ENCODE data around the gene MDC1.
"Not testable (repeated sequence)": the region's sequence is repeated elsewhere in the genome, so short reads cannot be mapped to it uniquely, and the experiment has no call there.

Gene MDC1

DNA sequence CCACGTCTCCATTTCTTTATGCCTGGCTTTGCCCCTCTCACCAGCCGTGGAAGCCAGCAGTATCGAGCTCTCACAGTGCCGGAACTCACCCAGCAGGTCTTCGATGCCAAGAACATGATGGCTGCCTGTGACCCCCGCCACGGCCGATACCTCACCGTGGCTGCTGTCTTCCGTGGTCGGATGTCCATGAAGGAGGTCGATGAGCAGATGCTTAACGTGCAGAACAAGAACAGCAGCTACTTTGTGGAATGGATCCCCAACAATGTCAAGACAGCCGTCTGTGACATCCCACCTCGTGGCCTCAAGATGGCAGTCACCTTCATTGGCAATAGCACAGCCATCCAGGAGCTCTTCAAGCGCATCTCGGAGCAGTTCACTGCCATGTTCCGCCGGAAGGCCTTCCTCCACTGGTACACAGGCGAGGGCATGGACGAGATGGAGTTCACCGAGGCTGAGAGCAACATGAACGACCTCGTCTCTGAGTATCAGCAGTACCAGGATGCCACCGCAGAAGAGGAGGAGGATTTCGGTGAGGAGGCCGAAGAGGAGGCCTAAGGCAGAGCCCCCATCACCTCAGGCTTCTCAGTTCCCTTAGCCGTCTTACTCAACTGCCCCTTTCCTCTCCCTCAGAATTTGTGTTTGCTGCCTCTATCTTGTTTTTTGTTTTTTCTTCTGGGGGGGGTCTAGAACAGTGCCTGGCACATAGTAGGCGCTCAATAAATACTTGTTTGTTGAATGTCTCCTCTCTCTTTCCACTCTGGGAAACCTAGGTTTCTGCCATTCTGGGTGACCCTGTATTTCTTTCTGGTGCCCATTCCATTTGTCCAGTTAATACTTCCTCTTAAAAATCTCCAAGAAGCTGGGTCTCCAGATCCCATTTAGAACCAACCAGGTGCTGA is 7.0 kb upstream of the MDC1 start:
- DNase-seq: not testable (repeated sequence)

GRCh38 chr6:30723159-30723842 is 6.2 kb upstream of the MDC1 start:
- not testable (repeated sequence) for DNase-seq

DNA sequence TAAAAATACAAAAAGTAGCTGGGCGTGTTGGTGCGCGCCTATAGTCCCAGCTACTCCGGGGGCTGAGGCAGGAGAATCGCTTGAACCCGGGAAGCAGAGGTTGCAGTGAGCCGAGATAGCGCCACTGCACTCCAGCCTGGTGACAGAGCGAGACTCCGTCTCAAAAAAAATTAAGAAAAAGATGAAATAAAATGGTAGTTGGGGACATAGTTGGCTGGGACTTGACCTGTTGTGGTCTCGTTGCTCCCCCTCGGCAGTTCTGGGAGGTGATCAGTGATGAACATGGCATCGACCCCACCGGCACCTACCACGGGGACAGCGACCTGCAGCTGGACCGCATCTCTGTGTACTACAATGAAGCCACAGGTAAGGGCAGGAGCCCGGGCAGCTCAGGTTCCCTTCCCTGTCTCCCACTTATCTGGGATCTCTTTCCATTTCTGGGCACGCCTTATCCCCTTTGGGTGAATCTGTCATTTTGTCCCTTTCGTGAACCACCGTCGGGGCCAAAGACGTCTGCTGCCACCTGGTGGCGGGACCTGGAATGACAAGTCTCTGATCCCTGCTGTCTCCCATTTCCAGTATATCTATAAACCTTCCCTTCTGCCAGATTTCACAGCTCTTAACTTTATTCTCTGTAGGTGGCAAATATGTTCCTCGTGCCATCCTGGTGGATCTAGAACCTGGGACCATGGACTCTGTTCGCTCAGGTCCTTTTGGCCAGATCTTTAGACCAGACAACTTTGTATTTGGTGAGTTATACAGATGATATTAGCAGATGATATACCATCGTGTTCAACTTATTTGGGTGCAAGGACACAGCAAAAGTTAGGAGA is 5.4 kb upstream of the MDC1 start:
- DNase-seq: peak; percentile 94

DNA sequence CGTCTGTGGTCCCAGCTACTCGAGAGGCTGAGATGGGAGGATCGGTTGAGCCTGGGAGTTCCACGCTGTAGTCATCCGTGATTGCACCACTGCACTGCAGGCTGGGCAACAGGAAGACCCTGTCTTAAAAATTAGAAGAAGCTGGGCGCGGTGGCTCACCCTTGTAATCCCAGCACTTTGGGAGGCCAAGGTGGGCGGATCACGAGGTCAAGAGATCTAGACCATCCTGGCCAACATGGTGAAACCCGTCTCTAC is 4.9 kb upstream of the MDC1 start:
- DNase-seq: not testable (repeated sequence)

- DNase-seq: peak; percentile 96
Measured at GRCh38 chr6:30721198-30722024, 4.3 kb upstream of the MDC1 start.

GRCh38 chr6:30720738-30721197 is 3.7 kb upstream of the MDC1 start:
- DNase-seq: peak; percentile 84

DNA sequence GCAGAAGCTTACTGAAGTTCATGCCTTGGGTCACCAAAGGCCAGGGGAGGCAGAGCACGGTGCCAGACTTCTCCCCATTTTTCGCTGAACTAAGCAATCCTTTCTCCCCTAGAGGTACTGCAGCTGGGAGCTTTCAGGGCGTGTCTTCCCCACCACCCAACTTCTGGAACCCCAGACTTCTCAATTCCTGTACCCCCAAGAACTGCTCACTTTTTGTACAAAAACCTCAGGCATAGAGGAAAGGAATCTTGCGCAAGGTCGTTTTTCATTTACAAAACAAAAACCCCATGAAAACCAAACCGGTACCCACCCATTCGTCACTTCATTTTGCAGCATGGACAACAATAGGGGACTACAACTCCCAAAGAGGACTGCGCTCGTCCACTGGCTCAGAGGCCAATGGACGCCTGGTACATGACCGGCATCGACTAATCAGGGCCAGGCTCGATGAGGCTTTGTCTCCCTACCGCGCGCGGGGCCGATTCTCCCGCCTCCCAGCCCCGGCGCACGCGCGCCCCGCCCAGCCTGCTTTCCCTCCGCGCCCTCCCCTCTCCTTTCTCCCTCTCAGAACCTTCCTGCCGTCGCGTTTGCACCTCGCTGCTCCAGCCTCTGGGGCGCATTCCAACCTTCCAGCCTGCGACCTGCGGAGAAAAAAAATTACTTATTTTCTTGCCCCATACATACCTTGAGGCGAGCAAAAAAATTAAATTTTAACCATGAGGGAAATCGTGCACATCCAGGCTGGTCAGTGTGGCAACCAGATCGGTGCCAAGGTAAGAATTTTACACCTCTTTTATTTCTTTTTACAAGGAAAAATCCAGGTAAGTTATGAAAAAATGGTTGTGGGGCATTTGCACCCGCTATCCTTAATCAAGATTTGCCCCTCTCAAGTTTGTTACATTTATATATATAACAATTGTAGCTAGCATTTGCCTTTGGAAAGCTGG is 3.0 kb upstream of the MDC1 start, which contains the start of gene TUBB:
Gene TUBB, plus strand, starts transcription at position 562 of the 947 bp plus-strand sequence. Its CDS starts 155 bp downstream, at position 717.
- DNase-seq: peak; percentile 99

DNA sequence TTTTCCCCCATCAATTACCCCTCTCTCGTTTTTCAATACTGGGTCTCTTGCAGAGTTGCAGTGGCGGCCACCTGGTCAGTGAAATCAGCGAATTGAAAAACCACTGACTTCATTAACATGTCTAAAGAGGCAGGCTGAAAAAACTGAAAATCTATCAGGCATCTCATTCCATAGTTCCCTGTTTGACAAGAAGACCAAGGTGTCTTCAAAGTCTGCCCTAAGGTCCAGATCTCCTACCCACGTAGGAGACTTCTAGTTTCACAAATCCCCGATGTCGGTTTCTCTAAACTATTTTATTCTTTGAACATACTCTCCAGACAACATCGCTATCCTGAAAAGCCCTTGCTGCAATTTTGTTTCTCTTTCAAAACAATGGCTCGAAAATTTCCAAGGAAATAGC is 2.3 kb upstream of the MDC1 start:
- DNase-seq: no peak

- not testable (repeated sequence) for DNase-seq
Measured at GRCh38 chr6:30717845-30718720, 1.0 kb upstream of the MDC1 start.

DNA sequence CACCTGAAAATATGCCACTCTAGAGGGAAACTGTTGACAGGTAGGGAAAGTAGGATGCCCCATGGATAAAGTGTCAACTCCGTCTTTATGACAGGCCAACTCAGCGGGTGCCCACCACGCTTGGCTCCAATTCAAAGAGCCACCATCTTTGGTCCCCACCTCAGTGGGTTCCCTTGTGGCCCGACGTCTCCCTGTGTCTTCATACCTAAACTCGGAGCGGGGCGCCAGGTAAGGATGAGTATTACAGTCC is 277 bp downstream of the MDC1 start:
- DNase-seq: no peak

GRCh38 chr6:30714263-30714662 is 2.8 kb downstream of the MDC1 start:
- DNase-seq: no peak

- no peak for DNase-seq
Measured at GRCh38 chr6:30712441-30712945, 4.6 kb downstream of the MDC1 start.

DNA sequence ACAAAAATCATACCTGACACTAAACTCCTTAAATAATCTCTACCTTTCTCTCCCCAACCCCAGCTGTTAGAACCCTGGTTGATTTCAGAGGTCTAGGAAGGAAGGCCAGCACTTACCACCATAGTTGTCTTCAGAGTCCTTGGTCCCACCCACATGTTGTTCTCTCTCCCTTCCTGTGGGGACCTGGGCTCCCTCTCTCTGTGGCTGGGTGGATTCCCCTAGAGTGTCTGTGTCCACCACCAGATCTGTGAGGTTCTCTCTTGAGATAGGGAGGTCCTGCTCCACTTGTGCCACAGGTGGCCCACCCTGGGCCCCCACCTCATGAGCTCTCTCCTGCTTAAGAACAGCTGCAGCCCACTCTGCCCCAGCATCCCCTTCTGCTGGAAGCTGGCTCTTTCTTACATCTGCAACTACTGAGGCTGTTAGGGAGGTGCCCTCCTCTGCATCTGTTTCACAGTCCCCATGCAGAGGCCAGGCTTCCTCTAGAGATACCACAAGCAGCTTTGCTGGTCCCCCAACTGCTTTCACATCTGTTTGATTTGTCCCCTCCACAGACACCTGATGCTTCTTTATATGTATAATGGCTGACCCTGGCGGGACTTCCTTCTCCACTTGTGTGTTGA is 5.2 kb downstream of the MDC1 start:
- DNase-seq: no peak

GRCh38 chr6:30709101-30709868 is 7.8 kb downstream of the MDC1 start:
- no peak for DNase-seq

DNA sequence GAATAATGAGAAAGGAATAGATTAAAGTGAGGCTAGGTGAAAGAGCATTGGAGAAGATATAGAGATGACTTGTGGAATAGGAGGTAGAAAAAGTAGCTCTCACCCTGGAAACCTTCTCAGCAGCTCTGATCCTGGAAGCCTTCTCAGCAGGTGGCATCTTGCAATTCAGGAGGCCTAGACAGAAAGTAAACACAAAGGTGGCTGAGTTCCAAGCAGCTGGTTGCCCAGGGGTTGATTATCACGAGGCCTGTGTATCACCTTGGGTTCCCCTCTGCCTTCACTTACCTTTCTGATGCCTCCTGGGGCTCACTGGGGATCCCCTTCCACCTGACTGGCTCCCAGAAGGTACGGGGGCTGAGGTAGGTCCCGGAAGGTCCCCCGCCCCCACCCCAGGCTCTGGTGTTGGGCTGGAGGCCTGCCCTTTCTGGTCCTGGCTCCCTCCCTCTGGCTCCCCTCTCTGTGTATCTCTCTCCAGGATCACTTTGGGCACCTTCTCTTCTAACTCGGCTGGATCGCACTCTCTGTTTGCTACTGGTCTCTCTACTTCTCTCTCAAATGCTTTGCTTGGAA is 9.7 kb downstream of the MDC1 start:
- DNase-seq: no peak

DNA sequence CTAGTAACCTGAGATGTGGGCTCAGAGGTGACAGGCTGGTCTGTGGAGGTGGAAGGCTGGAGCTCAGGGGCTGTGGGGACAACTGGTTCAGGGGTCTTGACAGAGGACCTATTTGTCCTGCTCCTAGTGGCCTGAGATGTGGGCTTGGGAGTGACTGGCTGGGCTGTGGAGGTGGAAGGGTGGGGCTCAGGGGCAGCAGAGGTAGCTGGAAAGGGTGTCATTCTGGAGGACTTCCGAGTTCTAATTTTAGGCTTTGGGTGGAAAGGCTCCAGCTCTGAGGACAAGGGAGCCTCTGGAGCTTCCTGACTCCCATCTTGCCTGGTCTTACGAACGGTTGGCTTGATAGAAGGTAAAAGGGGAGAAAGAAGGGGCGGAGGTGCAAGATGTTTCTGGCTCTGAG is 11.5 kb downstream of the MDC1 start:
- no peak for DNase-seq

DNA sequence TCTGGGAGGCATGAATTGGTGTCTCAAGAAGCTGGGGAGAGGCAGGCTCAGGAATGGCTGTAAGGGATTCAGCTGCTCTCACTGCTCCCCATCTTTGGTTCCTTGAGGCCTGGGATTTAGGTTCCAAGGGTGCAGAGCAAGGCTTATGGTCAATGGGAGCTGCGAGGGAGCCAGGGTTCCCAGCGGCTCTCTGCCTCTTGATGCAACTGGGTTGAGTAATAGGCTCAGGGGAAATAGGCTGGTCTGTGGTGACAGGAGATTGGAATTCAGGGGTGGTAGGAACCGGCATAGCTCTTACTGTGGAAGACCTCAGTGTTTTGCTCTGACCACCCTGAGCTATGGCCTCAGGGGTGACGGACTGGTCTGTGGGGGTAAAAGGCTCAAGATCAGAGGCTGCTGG is 13.3 kb downstream of the MDC1 start:
- DNase-seq: no peak

GRCh38 chr6:30703011-30703410 is 14.1 kb downstream of the MDC1 start:
- DNase-seq: no peak

GRCh38 chr6:30700340-30700739 is 16.7 kb downstream of the MDC1 start:
- DNase-seq: no peak
